ENCODE measurements around the gene NT5C1A.

The NT5C1A gene

GRCh38 chr1:39685071-39685470, 13.2 kb upstream of the NT5C1A start:
- H3K4me1 ChIP-seq (ENCODE audit: control insufficient read depth, insufficient read depth, low read length), result no peaks in the 10 kb centered on the region
- H3K9ac ChIP-seq (ENCODE audit: low read length), result no peak overlapping the region
- H3K27ac ChIP-seq (ENCODE audit: low read depth, low read length), result no peak overlapping the region
- H3K27me3 ChIP-seq (ENCODE audit: control insufficient read depth, insufficient read depth, low read length), result peaks cover 20% of the 10 kb centered on the region
- H3K36me3 ChIP-seq (ENCODE audit: control insufficient read depth, insufficient read depth, low read length), result no peaks in the 10 kb centered on the region
- H3K4me3 ChIP-seq (ENCODE audit: low read length), result no peak overlapping the region

DNA sequence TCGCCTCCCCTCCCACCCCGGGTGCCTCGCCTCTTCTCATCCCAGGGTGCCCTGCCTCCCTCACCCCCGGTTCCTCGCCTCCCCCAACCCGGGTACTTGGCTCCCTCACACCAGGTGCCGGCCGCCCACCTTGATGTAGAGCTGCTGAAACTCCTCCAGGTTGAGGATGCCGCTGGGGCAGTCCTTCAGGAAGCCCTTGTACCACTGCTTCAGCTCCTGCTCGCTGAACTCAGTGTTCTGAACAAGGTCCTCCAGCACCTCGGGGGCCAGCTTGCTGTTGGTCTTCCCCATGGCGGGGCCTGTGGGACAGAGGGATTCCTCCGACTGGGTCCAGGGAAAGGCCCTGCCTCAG, 12.4 kb upstream of the NT5C1A start:
- peaks cover 14% of the 10 kb centered on the region for H3K27me3 ChIP-seq (ENCODE audit: control insufficient read depth, insufficient read depth, low read length)

DNA sequence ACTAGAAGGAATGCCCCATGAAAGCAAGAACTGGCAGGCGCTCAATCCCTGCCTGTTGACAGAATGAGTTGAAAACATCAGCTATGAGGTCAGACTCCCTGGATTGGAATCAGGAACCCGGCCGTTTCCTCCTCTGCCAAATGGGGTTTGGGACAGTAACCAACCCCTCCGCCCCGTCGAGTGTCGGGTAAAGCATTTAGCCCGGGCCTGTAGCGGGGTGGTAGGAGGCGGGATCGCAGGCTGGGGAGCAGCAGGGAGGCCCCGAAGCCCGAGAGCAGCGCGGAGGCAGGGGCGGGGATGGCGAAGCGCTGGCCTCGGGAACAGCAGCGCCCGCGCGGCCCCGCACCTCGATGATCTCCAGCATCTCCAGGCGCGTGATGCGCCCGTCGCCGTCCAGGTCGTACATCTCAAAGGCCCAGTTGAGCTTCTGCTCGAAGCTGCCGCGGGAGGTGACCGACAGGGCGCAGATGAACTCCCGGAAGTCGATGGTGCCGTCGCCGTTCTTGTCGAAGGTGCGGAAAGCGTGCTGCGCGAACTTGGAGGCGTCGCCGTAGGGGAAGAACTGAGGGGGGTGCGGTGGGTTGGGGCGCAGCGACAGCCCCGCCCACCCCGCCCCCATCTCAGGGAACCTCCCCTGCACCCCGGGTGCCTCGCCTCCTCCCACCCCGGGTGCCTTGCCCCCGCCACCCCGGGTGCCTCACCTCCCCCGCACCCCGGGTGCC, 11.8 kb upstream of the NT5C1A start:
- Histone ChIP-seq H3K4me3 (ENCODE audit: low read length) (no peak overlapping the region), H3K9ac (ENCODE audit: low read length) (no peak overlapping the region), H3K27me3 (ENCODE audit: control insufficient read depth, insufficient read depth, low read length) (peaks cover 13% of the 10 kb centered on the region), H3K36me3 (ENCODE audit: control insufficient read depth, insufficient read depth, low read length) (no peaks in the 10 kb centered on the region), H3K4me1 (ENCODE audit: control insufficient read depth, insufficient read depth, low read length) (no peaks in the 10 kb centered on the region), H3K27ac (ENCODE audit: low read depth, low read length) (no peak overlapping the region)

More for the DNA sequence above, 12.4 kb upstream of the NT5C1A start:
- H3K4me3 ChIP-seq (ENCODE audit: low read length), result no peak overlapping the region
- no peak overlapping the region for H3K9ac ChIP-seq (ENCODE audit: low read length)
- no peaks in the 10 kb centered on the region for H3K36me3 ChIP-seq (ENCODE audit: control insufficient read depth, insufficient read depth, low read length)
- no peak overlapping the region for H3K27ac ChIP-seq (ENCODE audit: low read depth, low read length)
- no peaks in the 10 kb centered on the region for H3K4me1 ChIP-seq (ENCODE audit: control insufficient read depth, insufficient read depth, low read length)

- Histone ChIP-seq H3K27me3 (ENCODE audit: control insufficient read depth, insufficient read depth, low read length) (peaks cover 8% of the 10 kb centered on the region), H3K9ac (ENCODE audit: low read length) (no peak overlapping the region), H3K36me3 (ENCODE audit: control insufficient read depth, insufficient read depth, low read length) (no peaks in the 10 kb centered on the region), H3K27ac (ENCODE audit: low read depth, low read length) (no peak overlapping the region), H3K4me3 (ENCODE audit: low read length) (no peak overlapping the region), H3K4me1 (ENCODE audit: control insufficient read depth, insufficient read depth, low read length) (no peaks in the 10 kb centered on the region)
Measured at GRCh38 chr1:39681999-39682398, 10.1 kb upstream of the NT5C1A start.

DNA sequence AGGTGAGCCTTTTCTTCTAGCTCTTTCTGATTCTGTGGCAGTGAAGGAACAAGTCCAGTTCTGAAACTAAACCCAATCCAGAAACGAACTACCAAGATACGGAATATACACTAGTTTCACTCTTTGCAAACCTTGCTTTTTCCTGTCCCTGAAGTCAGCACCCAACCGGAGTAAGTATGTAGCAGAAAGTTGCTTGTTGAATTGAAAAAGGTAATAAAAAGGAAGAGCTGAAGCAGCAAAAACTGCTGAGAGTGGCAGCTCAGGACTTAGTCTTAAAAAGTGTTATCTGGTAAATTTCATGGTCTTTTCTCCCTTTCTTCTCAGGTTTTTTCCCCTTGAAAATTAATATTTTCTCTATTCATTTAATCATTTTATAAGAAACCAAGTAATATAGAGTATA, 9.4 kb upstream of the NT5C1A start:
- H3K9ac ChIP-seq (ENCODE audit: low read length), result no peak overlapping the region
- peaks cover 8% of the 10 kb centered on the region for H3K27me3 ChIP-seq (ENCODE audit: control insufficient read depth, insufficient read depth, low read length)
- no peak overlapping the region for H3K27ac ChIP-seq (ENCODE audit: low read depth, low read length)
- H3K4me3 ChIP-seq (ENCODE audit: low read length), result no peak overlapping the region
- no peaks in the 10 kb centered on the region for H3K36me3 ChIP-seq (ENCODE audit: control insufficient read depth, insufficient read depth, low read length)
- H3K4me1 ChIP-seq (ENCODE audit: control insufficient read depth, insufficient read depth, low read length), result no peaks in the 10 kb centered on the region

DNA sequence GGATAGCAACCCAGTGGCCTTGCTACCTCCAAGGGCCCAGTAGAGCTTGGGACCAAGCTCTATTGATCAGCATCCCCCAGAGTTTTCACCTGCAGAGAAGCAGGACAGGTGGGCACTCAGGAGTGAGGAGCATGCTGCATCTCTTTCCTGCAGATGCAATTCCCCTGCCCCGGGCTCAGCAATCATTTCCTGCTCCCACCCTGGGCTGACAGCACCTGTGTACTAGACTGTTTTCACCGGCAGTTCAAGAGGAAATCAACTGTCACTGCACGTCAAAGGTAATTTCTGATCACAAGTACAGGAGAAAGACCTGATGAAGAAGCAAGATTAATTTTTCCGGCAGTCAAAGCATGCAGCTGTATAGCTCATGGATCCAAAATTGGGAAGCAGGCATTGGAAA, 8.8 kb upstream of the NT5C1A start:
- no peaks in the 10 kb centered on the region for H3K36me3 ChIP-seq (ENCODE audit: control insufficient read depth, insufficient read depth, low read length)
- H3K4me3 ChIP-seq (ENCODE audit: low read length), result no peak overlapping the region
- no peak overlapping the region for H3K9ac ChIP-seq (ENCODE audit: low read length)
- no peak overlapping the region for H3K27ac ChIP-seq (ENCODE audit: low read depth, low read length)
- peaks cover 8% of the 10 kb centered on the region for H3K27me3 ChIP-seq (ENCODE audit: control insufficient read depth, insufficient read depth, low read length)
- H3K4me1 ChIP-seq (ENCODE audit: control insufficient read depth, insufficient read depth, low read length), result no peaks in the 10 kb centered on the region

- Histone ChIP-seq H3K27me3 (ENCODE audit: control insufficient read depth, insufficient read depth, low read length) (peaks cover 8% of the 10 kb centered on the region), H3K36me3 (ENCODE audit: control insufficient read depth, insufficient read depth, low read length) (no peaks in the 10 kb centered on the region), H3K9ac (ENCODE audit: low read length) (no peak overlapping the region), H3K27ac (ENCODE audit: low read depth, low read length) (no peak overlapping the region), H3K4me1 (ENCODE audit: control insufficient read depth, insufficient read depth, low read length) (no peaks in the 10 kb centered on the region), H3K4me3 (ENCODE audit: low read length) (no peak overlapping the region)
Measured at GRCh38 chr1:39679821-39680220, 7.9 kb upstream of the NT5C1A start.

- Histone ChIP-seq H3K27me3 (ENCODE audit: control insufficient read depth, insufficient read depth, low read length) (peaks cover 4% of the 10 kb centered on the region), H3K27ac (ENCODE audit: low read depth, low read length) (no peak overlapping the region), H3K36me3 (ENCODE audit: control insufficient read depth, insufficient read depth, low read length) (no peaks in the 10 kb centered on the region), H3K9ac (ENCODE audit: low read length) (no peak overlapping the region), H3K4me1 (ENCODE audit: control insufficient read depth, insufficient read depth, low read length) (no peaks in the 10 kb centered on the region), H3K4me3 (ENCODE audit: low read length) (no peak overlapping the region)
Measured at GRCh38 chr1:39678889-39679288, 7.0 kb upstream of the NT5C1A start.

- Histone ChIP-seq H3K4me1 (ENCODE audit: control insufficient read depth, insufficient read depth, low read length) (no peaks in the 10 kb centered on the region), H3K36me3 (ENCODE audit: control insufficient read depth, insufficient read depth, low read length) (no peaks in the 10 kb centered on the region), H3K27ac (ENCODE audit: low read depth, low read length) (no peak overlapping the region), H3K4me3 (ENCODE audit: low read length) (no peak overlapping the region), H3K9ac (ENCODE audit: low read length) (no peak overlapping the region), H3K27me3 (ENCODE audit: control insufficient read depth, insufficient read depth, low read length) (no peaks in the 10 kb centered on the region)
Measured at GRCh38 chr1:39677645-39678044, 5.7 kb upstream of the NT5C1A start.

- Histone ChIP-seq H3K9ac (ENCODE audit: low read length) (no peak overlapping the region), H3K27ac (ENCODE audit: low read depth, low read length) (no peak overlapping the region), H3K4me3 (ENCODE audit: low read length) (no peak overlapping the region), H3K27me3 (ENCODE audit: control insufficient read depth, insufficient read depth, low read length) (no peaks in the 10 kb centered on the region), H3K36me3 (ENCODE audit: control insufficient read depth, insufficient read depth, low read length) (no peaks in the 10 kb centered on the region), H3K4me1 (ENCODE audit: control insufficient read depth, insufficient read depth, low read length) (no peaks in the 10 kb centered on the region)
Measured at GRCh38 chr1:39676948-39677548, 5.1 kb upstream of the NT5C1A start.

DNA sequence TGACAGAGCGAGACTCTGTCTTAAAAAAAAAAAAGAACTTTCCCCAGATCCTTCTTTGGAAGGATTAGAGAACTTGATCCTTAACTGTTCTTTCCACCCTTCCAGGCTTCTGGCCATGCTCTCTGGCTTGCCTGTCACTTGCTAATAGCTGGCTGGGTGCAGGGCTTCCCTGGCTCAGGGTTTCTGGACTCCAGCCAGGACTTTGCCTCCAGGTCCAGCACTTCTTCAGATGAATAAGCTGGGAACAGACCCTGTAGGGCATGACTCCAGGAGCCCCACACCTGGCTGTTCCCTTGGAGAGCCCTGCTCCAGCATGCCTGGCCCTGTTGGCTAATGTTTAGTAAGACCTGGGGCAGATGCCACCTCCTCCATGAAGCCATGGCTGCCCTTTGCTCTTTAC, 3.3 kb upstream of the NT5C1A start:
- Histone ChIP-seq H3K4me1 (ENCODE audit: control insufficient read depth, insufficient read depth, low read length) (peaks cover 4% of the 10 kb centered on the region), H3K4me3 (ENCODE audit: low read length) (no peak overlapping the region), H3K27me3 (ENCODE audit: control insufficient read depth, insufficient read depth, low read length) (peaks cover 9% of the 10 kb centered on the region), H3K9ac (ENCODE audit: low read length) (no peak overlapping the region), H3K27ac (ENCODE audit: low read depth, low read length) (no peak overlapping the region), H3K36me3 (ENCODE audit: control insufficient read depth, insufficient read depth, low read length) (no peaks in the 10 kb centered on the region)

DNA sequence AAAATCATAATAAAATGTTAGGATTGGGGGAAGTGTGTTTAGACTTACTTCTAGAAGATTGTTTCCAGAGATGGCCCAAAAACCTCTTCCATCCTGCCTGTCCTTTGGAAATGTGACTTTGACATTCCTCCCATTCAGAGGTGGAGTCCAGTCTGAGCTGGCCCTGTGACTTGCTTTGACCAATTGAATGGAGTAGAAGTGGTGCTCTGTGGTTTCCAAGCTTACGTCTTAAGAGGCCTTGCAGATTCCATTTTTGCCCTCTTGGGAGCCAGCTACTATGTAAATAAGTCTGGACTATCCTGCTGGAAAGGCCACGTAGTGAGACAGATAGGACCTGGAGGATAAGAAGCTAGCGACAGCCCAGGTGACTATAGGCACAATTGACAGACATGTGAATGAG, 1.3 kb upstream of the NT5C1A start:
- no peak overlapping the region for H3K4me3 ChIP-seq (ENCODE audit: low read length)
- no peaks in the 10 kb centered on the region for H3K36me3 ChIP-seq (ENCODE audit: control insufficient read depth, insufficient read depth, low read length)
- peaks cover 4% of the 10 kb centered on the region for H3K4me1 ChIP-seq (ENCODE audit: control insufficient read depth, insufficient read depth, low read length)
- H3K27ac ChIP-seq (ENCODE audit: low read depth, low read length), result no peak overlapping the region
- peaks cover 14% of the 10 kb centered on the region for H3K27me3 ChIP-seq (ENCODE audit: control insufficient read depth, insufficient read depth, low read length)
- H3K9ac ChIP-seq (ENCODE audit: low read length), result no peak overlapping the region

GRCh38 chr1:39672551-39672947, 642 bp upstream of the NT5C1A start:
- Histone ChIP-seq H3K4me3 (ENCODE audit: low read length) (peak overlapping the region; percentile 61), H3K4me1 (ENCODE audit: control insufficient read depth, insufficient read depth, low read length) (peaks cover 4% of the 10 kb centered on the region), H3K9ac (ENCODE audit: low read length) (no peak overlapping the region), H3K27me3 (ENCODE audit: control insufficient read depth, insufficient read depth, low read length) (peaks cover 15% of the 10 kb centered on the region), H3K36me3 (ENCODE audit: control insufficient read depth, insufficient read depth, low read length) (no peaks in the 10 kb centered on the region), H3K27ac (ENCODE audit: low read depth, low read length) (no peak overlapping the region)

All from rectal smooth muscle tissue (tissue), 1 donor.